IPS-NIHi11 (cell line): ENCODE results near the gene PUSL1.
A peak's percentile ranks its signal among the peaks of the same experiment; 100 is the strongest.

ENCODE experiments used
- DNase-seq: peaks from one replicate; pipeline ENCODE4 v3.0.0; 2012; ENCODE audit warnings: mixed read lengths, low spot score

PUSL1 gene

DNA sequence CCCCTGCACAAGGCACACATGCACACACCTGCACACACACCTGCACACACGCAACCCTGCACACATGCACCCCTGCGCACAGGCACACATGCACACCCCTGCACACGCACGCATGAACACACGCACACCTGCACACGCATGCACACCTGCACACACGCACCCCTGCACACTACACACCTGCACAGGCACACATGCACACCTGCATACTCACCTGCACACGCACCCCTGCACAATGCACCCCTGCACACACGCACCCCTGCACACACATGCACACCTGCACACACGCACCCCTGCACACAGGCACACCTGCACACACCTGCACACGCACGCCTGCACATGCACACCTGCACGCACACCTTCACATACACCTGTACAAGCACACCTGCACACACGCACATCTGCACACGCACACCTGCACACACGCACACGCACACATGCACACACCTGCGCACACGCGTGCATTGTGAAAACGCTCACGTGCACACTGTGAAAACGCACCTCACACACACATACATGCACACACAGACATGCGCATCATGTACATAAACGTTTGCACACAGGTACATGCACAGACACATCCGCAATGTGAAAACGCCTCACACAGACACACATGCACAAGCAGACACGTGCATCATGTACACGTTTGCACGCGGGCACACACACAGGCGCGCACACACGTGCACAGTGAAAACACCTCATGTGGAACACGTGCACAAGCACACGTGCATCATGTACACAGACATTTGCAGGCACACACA, 32.6 kb downstream of the PUSL1 start:
- no peak for DNase-seq

DNA sequence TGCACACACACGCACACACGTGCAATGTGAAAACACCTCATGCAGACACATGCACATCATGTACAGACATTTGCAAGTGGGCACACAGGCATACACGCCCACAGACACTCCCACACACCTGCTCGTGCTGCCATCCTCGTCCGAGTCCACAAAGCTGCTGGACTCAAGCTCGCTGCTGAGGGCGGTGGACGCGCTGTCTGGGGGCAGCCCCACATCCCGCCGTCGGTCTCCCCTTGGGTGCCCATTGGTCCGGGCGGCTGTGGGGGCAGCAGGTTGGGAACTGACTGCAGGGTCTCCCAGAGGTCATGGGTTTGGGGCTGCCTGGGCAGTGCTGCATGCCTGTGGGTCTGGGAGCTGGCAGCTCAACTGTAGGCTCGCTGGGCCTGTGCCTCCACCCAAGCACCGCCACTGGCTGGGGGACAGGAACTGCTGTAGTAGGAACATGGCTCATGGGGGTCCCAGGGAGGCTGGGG, 33.2 kb downstream of the PUSL1 start:
- no peak for DNase-seq

DNA sequence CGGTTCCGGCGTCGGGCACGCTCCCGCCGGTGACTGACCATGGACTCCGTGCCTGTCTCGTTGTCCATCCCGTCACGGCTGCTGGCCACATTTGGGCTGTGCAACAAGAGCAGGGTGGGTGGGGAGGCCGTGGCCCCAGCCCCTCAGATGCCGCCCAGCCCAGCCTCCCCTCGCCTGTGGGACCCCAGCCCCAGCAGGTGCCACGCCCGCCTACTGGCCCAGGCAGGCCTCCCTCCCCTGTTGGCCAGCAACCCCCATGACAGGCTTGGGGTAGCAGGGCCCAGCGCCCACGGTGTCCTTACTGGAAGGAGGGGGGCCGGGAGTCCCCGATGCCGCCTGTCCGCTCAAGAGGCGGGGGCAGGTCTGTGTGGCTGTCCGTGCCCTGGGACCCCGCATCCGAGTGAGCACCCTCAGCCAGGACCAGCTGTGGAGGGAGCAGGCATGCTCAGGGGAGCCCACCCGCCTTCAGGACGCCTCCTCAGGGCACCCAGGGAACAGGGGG, 33.7 kb downstream of the PUSL1 start:
- DNase-seq, result no peak

DNA sequence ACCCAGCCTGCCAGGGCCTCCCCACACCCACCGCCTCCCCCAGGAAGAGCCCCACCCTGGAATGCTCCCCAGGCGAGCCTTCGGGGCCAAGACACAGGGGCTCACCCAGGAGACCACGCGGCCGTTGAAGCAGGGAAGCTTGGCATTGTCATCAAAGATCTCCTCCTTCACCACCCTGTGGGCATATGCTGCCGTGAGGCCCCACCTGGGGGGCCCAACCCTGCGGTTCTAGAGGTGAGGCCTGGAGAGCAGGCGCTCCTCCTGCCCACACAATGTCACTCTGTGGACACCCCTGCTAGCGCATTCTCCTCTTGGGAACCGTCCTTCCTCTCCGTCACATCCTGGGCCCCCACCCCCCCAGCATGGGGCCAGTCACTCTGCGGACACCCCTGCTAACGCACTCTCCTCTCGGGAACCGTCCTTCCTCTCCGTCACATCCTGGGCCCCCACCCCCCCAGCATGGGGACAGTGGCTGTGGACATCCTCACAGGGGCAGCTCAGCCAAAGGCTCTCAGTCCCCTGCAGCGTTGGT, 34.3 kb downstream of the PUSL1 start:
- DNase-seq, result no peak

DNA sequence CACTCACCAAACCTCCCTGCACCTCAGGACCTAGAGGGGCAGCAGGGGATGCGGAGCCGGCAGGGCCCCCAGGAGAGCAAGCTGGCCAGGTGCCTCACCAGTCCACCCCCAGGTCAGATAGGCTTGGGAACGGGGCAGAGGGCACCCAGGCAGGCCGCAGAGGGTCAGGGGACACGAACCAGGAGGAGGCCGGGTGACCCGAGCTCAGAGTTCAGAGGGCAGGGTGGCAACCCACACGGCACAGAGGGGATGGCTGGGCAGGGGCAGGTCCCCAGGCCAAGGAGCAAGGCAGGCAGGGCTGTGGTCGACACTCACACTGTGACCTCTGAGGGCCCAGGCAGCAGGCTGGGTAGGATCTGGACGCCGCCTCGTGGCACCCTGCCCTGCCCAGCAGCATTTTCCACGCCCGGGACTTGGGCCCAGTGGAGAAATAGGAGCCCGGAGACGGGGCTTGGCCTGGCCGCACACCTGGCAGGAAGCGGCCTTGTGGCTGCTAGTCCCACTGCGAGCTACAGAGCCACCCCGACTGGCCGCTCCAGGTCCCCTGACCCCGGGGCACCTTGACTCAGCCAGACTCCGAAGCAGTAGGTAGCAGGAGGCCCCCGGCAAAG, 35.5 kb downstream of the PUSL1 start:
- DNase-seq, result no peak

DNA sequence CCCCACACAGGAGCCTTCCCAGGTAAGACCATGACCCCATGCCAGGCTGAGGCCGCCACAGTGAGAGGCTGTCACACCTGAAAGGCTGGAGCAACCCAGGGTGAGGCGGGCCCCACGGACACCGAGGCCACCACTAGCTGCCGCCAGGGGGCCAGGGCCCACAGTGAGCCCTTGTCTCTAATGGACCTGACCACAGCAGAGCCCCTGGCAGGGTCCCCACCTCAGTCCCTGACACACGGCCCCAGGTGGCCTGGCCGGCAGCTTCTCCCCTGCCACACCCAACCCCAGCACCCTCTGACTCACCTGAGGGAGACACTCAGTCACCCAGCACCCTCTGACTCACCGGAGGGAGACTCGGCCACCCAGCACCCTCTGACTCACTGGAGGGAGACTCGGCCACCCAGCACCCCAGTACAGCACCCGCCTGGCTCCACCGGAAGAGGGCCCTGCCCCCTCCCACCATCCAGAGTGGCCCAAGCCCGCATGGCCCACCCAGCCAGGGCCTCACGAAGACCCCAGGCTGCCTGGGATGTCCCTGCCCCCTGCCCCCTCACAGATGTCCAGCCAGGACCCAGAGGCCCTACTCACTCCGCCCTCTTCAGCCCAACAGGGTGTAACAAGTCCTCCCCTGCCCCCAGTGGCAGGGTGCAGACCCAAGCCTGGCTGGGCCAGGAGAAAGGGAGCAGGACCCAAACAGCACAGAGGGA, 36.4 kb downstream of the PUSL1 start:
- DNase-seq, result peak; percentile 72

DNA sequence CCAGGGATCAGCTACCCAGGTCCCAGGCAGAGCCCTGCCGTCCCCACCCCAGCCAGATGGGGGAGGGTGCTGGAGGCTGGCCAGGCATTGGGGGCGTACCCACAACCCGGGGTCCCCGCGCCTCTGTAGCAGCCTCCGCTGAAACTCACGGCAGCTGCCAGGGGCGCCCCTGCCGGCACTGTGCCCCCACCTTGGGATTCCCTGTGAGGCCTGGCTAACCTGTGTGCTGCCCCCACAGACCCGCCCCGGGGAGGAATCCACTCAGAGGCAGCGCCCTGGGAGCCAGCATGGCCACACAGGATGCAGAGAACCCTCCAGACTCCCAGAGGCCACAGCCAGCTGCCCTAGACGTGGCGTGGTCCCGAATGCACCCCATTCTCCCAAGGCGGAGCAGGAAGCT, 37.0 kb downstream of the PUSL1 start:
- DNase-seq, result no peak

DNA sequence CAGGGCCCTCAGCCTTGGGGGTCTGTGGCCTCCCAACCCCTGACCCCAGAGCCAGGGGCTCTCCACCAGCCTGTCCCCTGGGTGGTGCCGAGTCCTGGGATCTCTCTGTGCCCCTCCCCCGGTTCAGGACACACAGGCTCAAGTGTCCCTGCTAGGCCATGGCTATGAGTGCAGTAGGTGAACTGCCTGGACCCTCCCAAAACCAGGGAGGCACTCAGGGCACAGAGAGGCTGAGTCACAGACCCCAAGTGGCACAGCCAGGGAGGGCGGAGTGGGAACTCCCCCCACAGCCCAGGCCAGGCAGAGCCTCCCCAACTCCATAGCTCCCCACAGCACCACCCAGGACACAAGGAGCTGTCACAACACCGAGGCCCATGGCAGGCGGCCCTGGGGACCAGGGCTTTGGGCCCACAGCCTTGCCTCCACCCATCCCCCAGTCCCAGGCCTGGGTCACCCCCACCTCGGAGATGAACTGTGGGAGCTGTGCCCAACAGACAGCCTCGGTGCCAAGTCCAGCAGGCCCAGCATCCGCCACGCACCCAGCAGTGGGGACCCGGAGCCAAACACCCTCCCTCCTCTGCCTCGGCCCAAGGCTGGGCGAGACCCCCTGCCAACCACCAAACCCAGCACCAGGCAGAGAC, 37.6 kb downstream of the PUSL1 start:
- no peak for DNase-seq

DNA sequence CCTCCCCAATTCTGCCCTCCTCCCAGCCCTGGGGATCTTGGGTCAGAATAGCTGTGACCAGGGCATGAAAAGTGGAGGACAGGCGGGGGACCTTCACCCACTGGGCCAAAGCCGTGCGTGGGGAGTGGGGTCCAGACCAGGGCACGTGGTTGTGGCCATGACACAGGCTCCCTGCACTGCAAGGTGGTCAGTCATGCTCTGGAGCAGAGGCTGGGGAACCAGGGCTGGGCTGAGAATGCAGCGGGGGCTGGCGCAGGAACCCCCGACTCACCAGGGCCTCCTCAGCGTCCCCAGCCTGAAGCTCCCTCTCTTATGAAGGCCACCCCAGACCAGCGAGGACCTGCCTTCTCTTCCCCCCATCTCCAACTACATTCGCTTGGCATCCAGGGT, 38.1 kb downstream of the PUSL1 start:
- DNase-seq, result no peak

DNA sequence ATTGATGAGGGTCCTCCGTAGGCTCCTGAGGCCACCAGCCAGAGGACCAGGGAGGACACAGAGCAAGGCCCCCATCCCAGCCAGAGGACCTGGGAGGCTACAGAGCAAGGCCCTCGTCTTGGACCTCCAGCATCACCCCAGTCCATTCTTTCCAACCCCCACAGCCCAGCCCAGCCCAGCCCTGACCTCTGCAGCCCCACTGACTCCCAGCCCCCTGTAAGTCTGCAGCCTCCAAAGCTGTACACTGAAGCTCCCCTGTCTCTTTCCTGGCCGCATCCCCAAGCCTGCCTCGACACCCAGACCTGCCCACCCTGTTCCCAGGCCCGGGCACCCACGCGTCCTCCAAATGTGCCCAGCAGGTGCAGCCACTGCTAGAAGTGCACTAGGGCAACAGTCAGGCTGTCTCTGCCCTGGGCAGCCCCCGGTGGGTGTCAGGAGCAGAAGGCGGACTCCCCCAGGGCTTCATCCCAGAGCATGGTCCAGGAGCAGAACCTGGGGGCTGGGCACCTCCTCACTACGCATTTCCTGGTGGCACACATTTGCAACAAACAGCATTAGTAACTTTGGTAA, 38.7 kb downstream of the PUSL1 start:
- DNase-seq, result no peak

DNA sequence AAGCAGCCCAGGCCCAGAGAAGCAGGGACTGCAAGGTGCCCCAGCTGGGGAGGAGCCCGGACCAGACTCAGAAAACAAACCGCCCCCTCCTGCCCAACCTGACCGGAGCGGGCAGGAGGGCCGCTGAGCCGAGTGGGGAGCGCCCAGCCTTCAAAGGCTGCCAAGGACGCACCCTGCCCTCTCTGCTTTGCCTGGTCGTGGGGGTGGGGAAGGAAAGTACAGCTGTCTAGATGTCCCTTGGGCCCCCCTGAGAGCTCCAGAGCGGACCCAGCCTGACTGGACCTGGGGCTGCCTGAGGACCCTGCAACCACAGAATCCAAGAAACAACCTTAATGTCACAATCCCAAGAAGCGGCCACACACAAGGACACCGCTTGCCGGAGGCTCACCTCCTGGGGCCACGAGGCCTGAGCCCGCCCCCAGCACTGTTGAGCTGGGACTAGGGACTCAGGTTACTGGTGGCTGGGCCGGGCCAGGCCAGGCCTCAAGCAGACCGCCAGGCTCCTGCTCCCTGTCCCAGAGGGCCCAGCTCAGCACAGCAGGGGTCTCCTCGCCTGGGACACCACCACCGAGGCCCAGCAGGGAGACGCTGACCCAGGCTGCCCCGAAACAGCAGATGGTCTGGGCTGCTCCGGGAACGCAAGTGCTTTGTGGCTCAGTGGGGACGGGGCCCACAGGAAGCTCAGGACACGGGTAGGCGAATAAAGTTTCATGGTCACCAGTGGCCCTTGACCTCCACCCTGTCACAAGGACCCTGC, 39.4 kb downstream of the PUSL1 start:
- DNase-seq, result peak; percentile 80

DNA sequence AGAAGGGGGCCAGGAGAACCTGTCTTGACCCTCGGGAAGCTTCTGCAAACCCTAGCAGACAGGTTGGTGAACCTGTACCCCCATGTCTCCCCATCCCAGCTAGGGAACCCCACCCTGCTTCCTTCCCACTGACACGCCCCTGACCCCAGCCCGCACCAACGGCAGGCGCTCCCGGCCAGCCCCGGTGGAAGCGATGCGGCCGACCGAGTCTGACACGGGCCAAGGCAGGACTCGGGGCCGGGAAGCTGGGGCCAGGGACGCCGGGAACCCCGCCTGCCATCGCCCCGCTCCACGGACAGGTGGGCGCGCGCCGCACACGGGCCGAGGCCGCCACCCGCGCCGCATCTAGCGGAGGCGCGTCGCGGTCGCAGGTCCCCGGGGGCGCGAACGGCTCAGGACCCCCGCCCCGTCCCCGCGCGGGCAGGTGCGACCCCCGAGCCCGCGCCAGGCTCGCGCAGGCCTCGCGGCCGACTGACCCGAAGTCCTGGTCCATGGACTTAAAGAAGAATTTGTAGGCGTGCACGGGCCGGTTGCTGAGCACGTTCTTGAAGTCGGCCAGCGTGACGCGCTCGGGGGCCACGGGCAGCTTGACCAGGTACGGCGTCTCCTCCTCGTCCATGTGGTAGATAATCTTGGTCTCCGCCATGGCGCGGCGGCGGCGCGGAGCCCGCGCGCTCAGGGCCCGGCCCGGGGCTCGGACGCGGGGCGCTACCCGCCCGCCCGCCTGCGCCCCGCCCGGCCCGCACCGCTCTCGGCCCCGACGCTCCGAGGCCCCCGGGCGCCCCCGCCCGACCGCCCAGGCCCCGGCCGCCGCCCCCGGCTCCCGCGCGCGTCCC, 40.2 kb downstream of the PUSL1 start:
- DNase-seq, result no peak

DNA sequence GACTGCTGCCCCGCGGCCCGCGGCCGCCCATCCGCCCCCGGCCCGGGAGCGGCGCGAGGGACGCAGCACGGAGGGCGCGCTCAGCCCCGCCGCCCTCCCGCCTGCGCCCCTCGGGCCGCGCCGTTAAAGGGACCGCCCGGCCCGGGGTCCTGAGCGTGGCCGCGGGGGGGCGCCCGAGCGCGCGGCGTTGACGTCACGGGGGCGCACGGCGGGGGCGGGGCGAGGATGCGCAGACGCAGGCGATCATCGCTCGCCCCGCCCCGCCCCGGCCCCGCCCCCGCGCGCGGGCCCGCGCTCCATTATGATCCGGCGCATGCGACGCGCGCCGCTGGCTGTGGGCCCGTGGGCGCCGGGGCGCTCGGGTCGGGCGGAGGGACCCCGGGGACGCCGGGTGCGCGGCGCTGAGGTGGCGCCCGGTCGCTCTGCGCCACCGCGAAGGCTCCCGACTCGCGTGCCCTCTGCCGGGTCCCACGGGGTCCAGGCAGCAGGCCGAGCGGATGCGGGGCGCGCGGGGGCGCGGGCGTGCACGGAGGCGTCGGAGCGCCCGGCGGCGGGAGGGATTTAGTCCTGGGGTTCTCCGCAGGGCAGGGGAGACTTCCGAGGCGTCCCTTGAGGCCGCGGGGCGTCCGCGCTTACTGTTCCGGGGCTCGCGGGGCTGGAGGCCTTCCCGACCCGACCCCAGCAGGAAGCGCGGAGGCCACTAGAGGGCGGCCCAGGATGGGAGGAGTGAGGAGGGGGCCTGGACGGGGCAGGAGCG, 41.0 kb downstream of the PUSL1 start, which contains the start of gene DVL1:
TSS of gene DVL1 (minus strand) at position 163 of the 757 bp plus-strand sequence. CDS start 353 bp downstream, outside the sequence.
- DNase-seq, result peak; percentile 91

DNA sequence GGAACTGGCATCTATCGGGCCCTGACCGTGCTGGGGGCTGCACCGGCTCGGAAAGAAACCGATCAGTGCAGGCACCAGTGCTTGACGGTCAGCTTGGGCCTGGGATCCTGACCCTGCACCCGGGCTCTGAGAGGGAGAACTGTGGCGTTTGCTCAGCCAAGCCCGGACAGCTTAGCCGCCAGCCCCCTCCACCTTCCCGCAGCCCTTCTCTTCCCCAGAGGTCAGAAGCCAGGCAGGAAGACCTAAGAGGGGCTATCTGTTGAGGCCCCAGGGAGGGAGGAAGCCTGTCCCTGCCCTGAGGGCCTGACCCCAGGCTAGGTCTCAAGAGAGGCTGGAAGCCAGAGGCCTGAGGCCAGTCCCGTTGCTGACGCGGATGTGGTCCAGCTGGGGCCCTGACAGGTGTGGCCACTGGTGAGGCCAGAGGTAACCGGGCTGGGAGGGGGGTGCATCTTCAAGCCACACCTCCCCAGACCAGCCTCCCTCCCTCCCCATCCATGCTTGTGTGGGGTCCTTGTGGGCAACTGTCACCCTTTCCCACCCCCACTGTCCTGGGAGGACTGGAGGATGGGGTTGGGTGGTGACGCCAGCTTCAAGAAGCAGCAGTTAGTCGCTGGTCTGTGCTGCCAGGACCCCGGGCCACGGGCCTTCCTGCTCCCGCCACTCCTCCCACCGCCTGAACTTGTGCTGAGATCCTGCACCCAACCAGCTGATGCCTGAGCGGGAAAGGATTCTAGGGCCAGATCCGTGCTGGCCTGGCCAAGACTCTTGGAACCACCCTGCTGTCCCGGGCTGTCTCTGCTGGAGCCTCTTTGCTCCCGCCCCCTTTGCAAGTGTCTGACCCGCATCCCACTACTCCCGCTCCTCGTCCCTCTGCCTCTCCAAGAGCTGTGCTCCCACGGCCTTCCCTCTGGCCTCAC, 43.4 kb downstream of the PUSL1 start:
- no peak for DNase-seq

DNA sequence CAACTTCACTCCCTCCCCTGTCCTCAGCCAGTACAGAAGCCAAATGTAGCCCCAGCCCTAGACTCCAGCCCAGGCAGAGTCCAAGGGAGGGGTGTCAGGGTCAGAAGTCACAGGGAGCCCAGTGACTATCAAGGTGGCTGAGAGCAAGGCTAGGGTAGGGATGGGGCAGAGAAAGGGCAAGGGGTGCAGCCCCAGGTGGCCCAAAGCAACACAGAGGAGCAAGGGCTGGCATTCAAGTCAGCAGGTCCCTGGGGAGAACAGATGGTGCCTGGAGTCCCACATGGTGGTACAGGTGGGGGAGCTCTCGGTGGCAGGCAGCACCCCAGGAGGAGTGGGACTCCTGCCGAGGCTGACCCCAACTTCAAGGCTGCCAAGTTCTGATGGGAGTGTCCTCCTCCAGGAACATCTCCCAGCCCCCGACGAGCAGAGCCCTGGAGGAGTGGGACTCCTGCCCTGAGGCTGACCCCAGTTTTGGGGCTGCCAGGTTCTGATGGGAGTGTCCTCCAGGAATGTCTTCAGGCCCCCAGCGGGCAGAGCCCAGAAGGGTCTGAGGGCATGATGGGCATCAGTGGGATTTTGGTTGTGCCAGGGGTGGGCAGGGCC, 44.5 kb downstream of the PUSL1 start:
- DNase-seq, result no peak

DNA sequence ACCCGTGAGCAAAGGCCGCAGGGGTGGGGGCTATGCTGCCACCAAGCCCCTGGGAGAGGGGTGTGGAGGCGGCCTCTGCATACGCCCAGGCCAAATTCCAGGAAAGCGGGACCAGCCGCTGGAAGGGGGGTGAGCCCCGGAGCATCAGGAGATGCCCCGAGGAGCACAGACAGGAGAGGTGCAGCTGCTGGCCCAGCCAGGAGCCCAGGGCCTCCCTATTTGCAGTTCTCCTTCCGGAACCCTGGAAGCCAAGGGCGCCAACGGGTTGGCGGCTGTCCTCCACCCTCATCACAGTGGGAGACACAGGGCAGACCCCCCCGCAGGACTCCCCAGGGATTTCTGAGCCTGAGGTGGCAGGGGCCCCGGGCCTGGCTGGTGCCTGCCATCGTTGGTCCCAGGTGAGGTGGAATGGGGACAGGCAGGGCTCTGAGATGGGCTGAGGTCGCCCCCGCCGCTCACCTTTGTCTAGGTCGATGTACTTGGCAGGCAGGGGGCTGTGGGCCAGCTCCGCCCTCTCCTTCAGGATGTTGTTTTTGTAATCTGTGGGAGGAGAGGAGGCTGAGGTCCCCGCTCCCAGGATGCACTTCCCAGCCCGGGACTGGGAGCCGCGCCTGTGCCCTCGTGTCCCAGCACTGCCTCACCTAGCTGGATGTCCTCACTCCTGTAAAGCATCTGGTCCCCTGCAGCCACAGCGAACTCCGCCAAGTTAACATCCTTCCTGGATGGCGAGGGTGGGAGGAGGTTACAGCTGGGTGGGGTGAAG, 45.2 kb downstream of the PUSL1 start:
- DNase-seq, result no peak
